Peyer's patch (tissue), 4 donors: Measurements from ENCODE around the gene CD55.

Experiments used
- CTCF ChIP-seq, 6 experiments: fragments of 450-650 bp in 4 of 6; fragments of 200-600 bp in 2 of 6; sonication (generic) in 1 of 6; IDR thresholded peaks; one replicate each; pipeline ENCODE4 v1.5.1; 2017 to 2019; ENCODE audit warnings: antibody characterized with exemption in 6 of 6, mild to moderate bottlenecking in 3 of 6, moderate library complexity in 1 of 6
- POLR2A ChIP-seq, 2 donors: fragments of 450-650 bp; IDR thresholded peaks; one replicate each; pipeline ENCODE4 v1.5.1; 2017; ENCODE audit warnings: antibody characterized with exemption in 2 of 2, mild to moderate bottlenecking in 2 of 2, moderate library complexity in 2 of 2

- no peak for TF ChIP-seq CTCF (IDR thresholded peaks at IDR 0.05)
- no peak for TF ChIP-seq POLR2A (IDR thresholded peaks at IDR 0.05)
Measured at GRCh38 chr1:207362962-207363860, 41.7 kb downstream of the CD55 start.
